Measurements from ENCODE around the gene NKIRAS2.
"Not testable (repeated sequence)": the region's sequence is repeated elsewhere in the genome, so short reads cannot be mapped to it uniquely, and the experiment has no call there.

Gene NKIRAS2

GRCh38 chr17:42009170-42009569 is 10.7 kb upstream of the NKIRAS2 start:
- TF ChIP-seq CTCF (IDR thresholded peaks at IDR 0.05; ENCODE audit: low read depth, low read length, missing control alignments), result no peak

GRCh38 chr17:42010266-42010680 is 9.6 kb upstream of the NKIRAS2 start:
- not testable (repeated sequence) for DNase-seq (ENCODE audit: extremely low read depth, low read depth); H3K4me3 ChIP-seq (replicated peaks; ENCODE audit: low read depth, low read length)

More at GRCh38 chr17:42009170-42009569, 10.7 kb upstream of the NKIRAS2 start:
- H3K4me3 ChIP-seq (replicated peaks; ENCODE audit: low read depth, low read length), result no peak overlapping the region
- no peak for DNase-seq (ENCODE audit: extremely low read depth, low read depth)

- DNase-seq (ENCODE audit: extremely low read depth, low read depth), result no peak
- H3K4me3 ChIP-seq (replicated peaks; ENCODE audit: low read depth, low read length), result no peak overlapping the region
- no peak for TF ChIP-seq CTCF (IDR thresholded peaks at IDR 0.05; ENCODE audit: low read depth, low read length, missing control alignments)
Observed at GRCh38 chr17:42010898-42011516, 8.9 kb upstream of the NKIRAS2 start.

- H3K4me3 ChIP-seq (replicated peaks; ENCODE audit: low read depth, low read length), result not testable (repeated sequence)
Observed at GRCh38 chr17:42012363-42012762, 7.5 kb upstream of the NKIRAS2 start.

GRCh38 chr17:42013740-42014139 is 6.2 kb upstream of the NKIRAS2 start:
- not testable (repeated sequence) for DNase-seq (ENCODE audit: extremely low read depth, low read depth); H3K4me3 ChIP-seq (replicated peaks; ENCODE audit: low read depth, low read length)

More at GRCh38 chr17:42012363-42012762, 7.5 kb upstream of the NKIRAS2 start:
- not testable (repeated sequence) for DNase-seq (ENCODE audit: extremely low read depth, low read depth)

DNA sequence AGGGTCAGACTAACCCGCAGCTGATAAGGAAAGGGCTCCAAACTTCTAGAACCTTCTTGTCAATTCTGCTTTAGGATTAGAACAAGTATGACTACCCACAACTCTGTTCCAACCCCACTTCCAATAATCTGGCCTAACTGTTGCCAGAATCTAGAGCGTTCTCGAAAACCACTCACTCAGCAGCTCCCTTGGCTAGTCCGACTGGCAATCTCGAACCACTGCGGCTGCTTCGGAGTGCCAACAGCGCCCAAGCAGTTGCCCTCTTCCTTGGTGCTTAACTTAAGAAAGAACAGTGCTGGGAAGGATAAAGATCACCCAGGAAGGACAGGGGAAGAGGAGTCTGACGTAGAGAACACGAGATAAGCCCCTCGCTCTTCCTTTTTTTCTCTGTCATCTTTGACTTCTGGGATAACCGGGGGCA is 3.5 kb upstream of the NKIRAS2 start:
- TF ChIP-seq CTCF (IDR thresholded peaks at IDR 0.05; ENCODE audit: low read depth, low read length, missing control alignments), result no peak
- peak overlapping the region; percentile 84 for H3K4me3 ChIP-seq (replicated peaks; ENCODE audit: low read depth, low read length)
- DNase-seq (ENCODE audit: extremely low read depth, low read depth), result no peak

- no peak for TF ChIP-seq CTCF (IDR thresholded peaks at IDR 0.05; ENCODE audit: low read depth, low read length, missing control alignments)
- peak within 1 kb of the TSS; percentile 84 for H3K4me3 ChIP-seq (replicated peaks; ENCODE audit: low read depth, low read length)
- DNase-seq (ENCODE audit: extremely low read depth, low read depth), result peak; percentile 67
Observed at GRCh38 chr17:42016941-42017865, 2.7 kb upstream of the NKIRAS2 start, which contains the start of gene DNAJC7. TSS of gene DNAJC7 (minus strand) at chr17:42017439. CDS start at chr17:42017416, 23 bp downstream.

- no peak for DNase-seq (ENCODE audit: extremely low read depth, low read depth)
- H3K4me3 ChIP-seq (replicated peaks; ENCODE audit: low read depth, low read length), result peak overlapping the region; percentile 84
- no peak for TF ChIP-seq CTCF (IDR thresholded peaks at IDR 0.05; ENCODE audit: low read depth, low read length, missing control alignments)
Observed at GRCh38 chr17:42017866-42018200, 2.1 kb upstream of the NKIRAS2 start.

Measured in HFF-Myc (cell line).